ENCODE measurements around the gene HIGD2A.
A peak's percentile ranks its signal among the peaks of the same experiment; 100 is the strongest.

DNA sequence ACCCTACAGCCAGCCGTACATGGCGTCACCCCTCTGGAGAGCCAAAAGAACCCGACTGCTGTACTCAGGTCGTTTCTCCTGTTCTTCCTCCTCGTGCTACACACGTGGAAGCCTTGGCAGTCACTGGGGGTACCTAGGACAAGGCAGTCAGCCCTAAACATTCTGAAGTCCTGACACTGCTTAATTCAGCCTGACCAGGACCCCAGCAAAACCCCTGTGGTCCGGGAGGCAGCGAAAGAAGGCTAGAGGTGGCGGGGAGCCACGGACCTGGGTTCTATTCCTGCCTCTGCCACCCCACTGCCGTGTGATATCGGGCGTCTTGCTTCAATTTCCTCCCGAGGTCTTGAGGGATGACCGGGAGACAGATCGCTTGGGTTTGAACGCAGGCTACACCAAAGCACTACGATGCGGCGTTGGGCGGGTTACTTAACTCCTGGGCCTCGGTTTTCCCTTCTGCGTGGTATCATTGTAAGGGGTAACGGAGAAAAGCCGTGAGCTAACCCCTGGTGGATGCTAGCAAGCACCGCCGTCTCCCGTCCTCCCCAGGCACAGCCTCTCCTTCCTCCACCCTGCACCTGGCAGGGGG, 23.7 kb upstream of the HIGD2A start:
- TF ChIP-seq EZH2 (IDR thresholded peaks at IDR 0.05) (no peak), FOXP2 (optimal IDR thresholded peaks at IDR 0.05; ENCODE audit: control extremely low read depth, extremely low read length, insufficient read depth) (peak; percentile 29)
